Measurements from ENCODE around the gene MSMO1. TPM values are rescaled to one million over a fixed set of nuclear protein-coding genes. Genes with fewer than 3 reads are reported as not detected.

Gene MSMO1
- total RNA-seq, 1 experiment from 2014 or later, result 345 TPM

GRCh38 chr4:165382640-165383039 is 55.2 kb downstream of the MSMO1 start:
- no peak for DNase-seq
- Histone ChIP-seq H2AFZ (ENCODE audit: low read length) (no peak overlapping the region), H3K4me2 (ENCODE audit: low read depth, low read length, poor library complexity, severe bottlenecking) (no peak overlapping the region), H3K79me2 (ENCODE audit: low read length) (no peaks in the 10 kb centered on the region), H4K20me1 (ENCODE audit: insufficient read depth, low read depth, low read length) (no peaks in the 10 kb centered on the region), H3K9me2 (replicated peaks; ENCODE audit: insufficient read depth, low read length) (no peaks in the 10 kb centered on the region), H3K4me3 (ENCODE audit: low read length) (no peak overlapping the region), H3K27me3 (ENCODE audit: low read length) (no peaks in the 10 kb centered on the region), H3K4me1 (ENCODE audit: low read length) (no peaks in the 10 kb centered on the region), H3K9ac (ENCODE audit: low read length) (no peak overlapping the region), H3K27ac (ENCODE audit: low read length) (no peak overlapping the region), H3K9me3 (ENCODE audit: low read length) (no peaks in the 10 kb centered on the region), H3K36me3 (ENCODE audit: insufficient read depth, low read length) (no peaks in the 10 kb centered on the region)

- no peaks in the 10 kb centered on the region for H3K9me2 ChIP-seq (replicated peaks; ENCODE audit: insufficient read depth, low read length)
- no peaks in the 10 kb centered on the region for H3K36me3 ChIP-seq (ENCODE audit: insufficient read depth, low read length)
These were observed 56.2 kb downstream of the MSMO1 start for GRCh38 chr4:165383591-165384073.

GRCh38 chr4:165384186-165384585 is 56.7 kb downstream of the MSMO1 start:
- Histone ChIP-seq H3K4me1 (ENCODE audit: low read length) (no peaks in the 10 kb centered on the region), H3K79me2 (ENCODE audit: low read length) (no peaks in the 10 kb centered on the region), H3K9me2 (replicated peaks; ENCODE audit: insufficient read depth, low read length) (no peaks in the 10 kb centered on the region), H3K36me3 (ENCODE audit: insufficient read depth, low read length) (no peaks in the 10 kb centered on the region), H3K4me2 (ENCODE audit: low read depth, low read length, poor library complexity, severe bottlenecking) (no peak overlapping the region), H3K9me3 (ENCODE audit: low read length) (no peaks in the 10 kb centered on the region), H3K4me3 (ENCODE audit: low read length) (no peak overlapping the region), H4K20me1 (ENCODE audit: insufficient read depth, low read depth, low read length) (no peaks in the 10 kb centered on the region), H2AFZ (ENCODE audit: low read length) (no peak overlapping the region), H3K27me3 (ENCODE audit: low read length) (no peaks in the 10 kb centered on the region), H3K9ac (ENCODE audit: low read length) (no peak overlapping the region), H3K27ac (ENCODE audit: low read length) (no peak overlapping the region)
- no peak for DNase-seq

More at GRCh38 chr4:165383591-165384073, 56.2 kb downstream of the MSMO1 start:
- Histone ChIP-seq H3K27me3 (ENCODE audit: low read length) (no peaks in the 10 kb centered on the region), H3K4me3 (ENCODE audit: low read length) (no peak overlapping the region), H3K9me3 (ENCODE audit: low read length) (no peaks in the 10 kb centered on the region), H3K9ac (ENCODE audit: low read length) (no peak overlapping the region), H3K4me2 (ENCODE audit: low read depth, low read length, poor library complexity, severe bottlenecking) (no peak overlapping the region), H3K4me1 (ENCODE audit: low read length) (no peaks in the 10 kb centered on the region), H3K79me2 (ENCODE audit: low read length) (no peaks in the 10 kb centered on the region), H3K27ac (ENCODE audit: low read length) (no peak overlapping the region), H4K20me1 (ENCODE audit: insufficient read depth, low read depth, low read length) (no peaks in the 10 kb centered on the region), H2AFZ (ENCODE audit: low read length) (no peak overlapping the region)
- DNase-seq, result no peak

DNA sequence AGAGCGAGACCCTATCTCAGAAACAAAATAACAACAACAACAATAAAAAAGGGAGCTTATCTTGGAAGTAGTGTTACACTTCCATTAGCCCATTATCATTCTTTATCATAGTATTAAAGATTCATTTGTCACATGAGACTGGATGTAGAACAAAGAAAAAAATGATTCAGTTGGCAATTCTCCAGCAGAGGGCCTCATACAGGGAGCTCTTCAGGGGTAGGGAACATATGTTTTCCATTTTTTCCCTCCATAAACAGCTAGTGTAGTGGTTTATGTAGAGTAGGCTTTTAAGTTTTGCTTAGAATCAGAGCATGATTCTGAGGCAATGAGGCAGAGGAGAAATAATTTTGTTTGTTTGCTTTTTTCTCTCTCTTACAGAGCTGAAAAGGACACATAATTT is 57.1 kb downstream of the MSMO1 start:
- H3K4me2 ChIP-seq (ENCODE audit: low read depth, low read length, poor library complexity, severe bottlenecking), result no peak overlapping the region
- H3K4me1 ChIP-seq (ENCODE audit: low read length), result no peaks in the 10 kb centered on the region
- no peak overlapping the region for H3K4me3 ChIP-seq (ENCODE audit: low read length)
- no peaks in the 10 kb centered on the region for H3K79me2 ChIP-seq (ENCODE audit: low read length)
- no peak overlapping the region for H3K27ac ChIP-seq (ENCODE audit: low read length)
- H3K9me3 ChIP-seq (ENCODE audit: low read length), result no peaks in the 10 kb centered on the region
- H3K27me3 ChIP-seq (ENCODE audit: low read length), result no peaks in the 10 kb centered on the region
- no peak overlapping the region for H2AFZ ChIP-seq (ENCODE audit: low read length)
- no peaks in the 10 kb centered on the region for H3K9me2 ChIP-seq (replicated peaks; ENCODE audit: insufficient read depth, low read length)
- H4K20me1 ChIP-seq (ENCODE audit: insufficient read depth, low read depth, low read length), result no peaks in the 10 kb centered on the region
- DNase-seq, result peak; percentile 57
- H3K36me3 ChIP-seq (ENCODE audit: insufficient read depth, low read length), result no peaks in the 10 kb centered on the region
- H3K9ac ChIP-seq (ENCODE audit: low read length), result no peak overlapping the region

- Histone ChIP-seq H3K9me2 (replicated peaks; ENCODE audit: insufficient read depth, low read length) (no peaks in the 10 kb centered on the region), H3K27me3 (ENCODE audit: low read length) (no peaks in the 10 kb centered on the region), H2AFZ (ENCODE audit: low read length) (no peak overlapping the region), H3K4me2 (ENCODE audit: low read depth, low read length, poor library complexity, severe bottlenecking) (no peak overlapping the region), H3K9ac (ENCODE audit: low read length) (no peak overlapping the region), H3K36me3 (ENCODE audit: insufficient read depth, low read length) (no peaks in the 10 kb centered on the region), H3K27ac (ENCODE audit: low read length) (no peak overlapping the region), H3K9me3 (ENCODE audit: low read length) (no peaks in the 10 kb centered on the region), H4K20me1 (ENCODE audit: insufficient read depth, low read depth, low read length) (no peaks in the 10 kb centered on the region), H3K4me3 (ENCODE audit: low read length) (no peak overlapping the region), H3K79me2 (ENCODE audit: low read length) (no peaks in the 10 kb centered on the region), H3K4me1 (ENCODE audit: low read length) (no peaks in the 10 kb centered on the region)
- no peak for DNase-seq
These were observed 57.7 kb downstream of the MSMO1 start for GRCh38 chr4:165385126-165385525.

- Histone ChIP-seq H3K9me2 (replicated peaks; ENCODE audit: insufficient read depth, low read length) (no peaks in the 10 kb centered on the region), H2AFZ (ENCODE audit: low read length) (no peak overlapping the region), H3K79me2 (ENCODE audit: low read length) (no peaks in the 10 kb centered on the region), H3K27me3 (ENCODE audit: low read length) (no peaks in the 10 kb centered on the region), H3K4me3 (ENCODE audit: low read length) (no peak overlapping the region), H3K4me1 (ENCODE audit: low read length) (no peaks in the 10 kb centered on the region), H3K9ac (ENCODE audit: low read length) (no peak overlapping the region), H3K4me2 (ENCODE audit: low read depth, low read length, poor library complexity, severe bottlenecking) (no peak overlapping the region), H3K27ac (ENCODE audit: low read length) (no peak overlapping the region), H4K20me1 (ENCODE audit: insufficient read depth, low read depth, low read length) (no peaks in the 10 kb centered on the region), H3K9me3 (ENCODE audit: low read length) (no peaks in the 10 kb centered on the region), H3K36me3 (ENCODE audit: insufficient read depth, low read length) (no peaks in the 10 kb centered on the region)
- DNase-seq, result no peak
These were observed 58.9 kb downstream of the MSMO1 start for GRCh38 chr4:165386328-165386727.

GRCh38 chr4:165388756-165389155 is 61.3 kb downstream of the MSMO1 start:
- no peaks in the 10 kb centered on the region for H3K9me2 ChIP-seq (replicated peaks; ENCODE audit: insufficient read depth, low read length)
- H3K79me2 ChIP-seq (ENCODE audit: low read length), result no peaks in the 10 kb centered on the region
- no peaks in the 10 kb centered on the region for H3K9me3 ChIP-seq (ENCODE audit: low read length)
- H4K20me1 ChIP-seq (ENCODE audit: insufficient read depth, low read depth, low read length), result no peaks in the 10 kb centered on the region
- no peak for DNase-seq
- H3K27ac ChIP-seq (ENCODE audit: low read length), result no peak overlapping the region
- no peak overlapping the region for H3K4me3 ChIP-seq (ENCODE audit: low read length)
- no peak overlapping the region for H3K4me2 ChIP-seq (ENCODE audit: low read depth, low read length, poor library complexity, severe bottlenecking)
- H3K36me3 ChIP-seq (ENCODE audit: insufficient read depth, low read length), result no peaks in the 10 kb centered on the region
- no peak overlapping the region for H3K9ac ChIP-seq (ENCODE audit: low read length)
- H3K27me3 ChIP-seq (ENCODE audit: low read length), result no peaks in the 10 kb centered on the region
- no peak overlapping the region for H2AFZ ChIP-seq (ENCODE audit: low read length)
- no peaks in the 10 kb centered on the region for H3K4me1 ChIP-seq (ENCODE audit: low read length)
